Testis (tissue), 3 donors: Measurements from ENCODE around the gene FMOD. TPM values are rescaled to one million over a fixed set of nuclear protein-coding genes. Genes with fewer than 3 reads are reported as not detected.

Source experiments
- DNase-seq: peaks from one replicate; pipeline ENCODE4 v3.0.0-alpha.2; 2019
- H3K27ac ChIP-seq, 2 donors: fragments of 200-600 bp; sonication (generic); one replicate each; pipeline ENCODE4 v1.5.1; 2019
- H3K27me3 ChIP-seq: fragments of 200-600 bp; sonication (generic); one replicate; pipeline ENCODE4 v1.5.1; 2019
- H3K36me3 ChIP-seq: fragments of 200-600 bp; sonication (generic); one replicate; pipeline ENCODE4 v1.5.1; 2017; ENCODE audit warnings: low read depth; ENCODE audit errors: missing control alignments
- H3K4me1 ChIP-seq: fragments of 200-600 bp; sonication (generic); one replicate; pipeline ENCODE4 v1.5.1; 2019
- H3K4me3 ChIP-seq, 2 donors: fragments of 200-600 bp; sonication (generic); one replicate each; pipeline ENCODE4 v1.5.1; 2017 to 2019
- H3K9me3 ChIP-seq: fragments of 200-600 bp; sonication (generic); one replicate; pipeline ENCODE4 v1.5.1; 2017
- CTCF ChIP-seq, 3 experiments: fragments of 450-650 bp in 2 of 3; fragments of 200-600 bp in 1 of 3; sonication (generic) in 1 of 3; IDR thresholded peaks; one replicate each; pipeline ENCODE4 v1.5.1; 2016 to 2019; ENCODE audit warnings: antibody characterized with exemption in 3 of 3, mild to moderate bottlenecking in 2 of 3, moderate library complexity in 1 of 3
- POLR2A ChIP-seq: fragments of 450-650 bp; IDR thresholded peaks from one replicate; pipeline ENCODE4 v1.6.1; 2017; ENCODE audit warnings: antibody characterized with exemption, mild to moderate bottlenecking, moderate library complexity
- WGBS, 2 donors: methylation state at CpG; one replicate each; pipeline ENCODE4 v1.1.5; 2018; 5-methylcytosine and 5-hydroxymethylcytosine counted together
- intact Hi-C: fragments of 100-400 bp; cut with DNase I; formaldehyde crosslinking; loops from one replicate; pipeline ENCODE4 v1.15.1; 2023; ENCODE audit warnings: low total_unique reads
- polyA plus RNA-seq: library from polyadenylated mRNA; stranded (reverse); fragments of 350-450 nt; fragmentation: Illumina TruSeq; extraction: RNeasy Lipid Tissue Mini Kit (QIAGEN cat#74804); gene quantifications from one replicate; pipeline ENCODE4 v1.2.3, GENCODE V29; 2014; ENCODE audit warnings: low read depth, low replicate concordance; ENCODE audit not compliant: insufficient read depth
- total RNA-seq, 2 donors: library from RNA; depleted of rRNA; stranded (reverse); fragments of >200 nt; gene quantifications; one replicate each; pipeline ENCODE4 v1.2.3, GENCODE V29; 2016

The FMOD gene
- total and polyA plus RNA-seq, 3 donors from 2014 or later = 5.2 to 26.4 (median 9.5) TPM

GRCh38 chr1:203305809-203306088 lies 45.2 kb downstream of the FMOD start:
- Histone ChIP-seq H3K36me3 (no peaks in the 10 kb centered on the region), H3K27ac (peak overlapping the region; percentile 97 to 99), H3K27me3 (no peaks in the 10 kb centered on the region), H3K9me3 (no peaks in the 10 kb centered on the region), H3K4me3 (peak overlapping the region; percentile 93 to 95), H3K4me1 (peaks cover 23% of the 10 kb centered on the region)
- no peak for DNase-seq
- TF ChIP-seq POLR2A = no peak
- no peak for TF ChIP-seq CTCF (IDR thresholded peaks at IDR 0.05)
- 0% methylated on average over 21 of the region's 21 CpGs; no CpG with 5 or more reads in 1 of the 2 donors for WGBS, 2 donors
- intact Hi-C loops = no loop called here

- peak; percentile 94 for DNase-seq
- Histone ChIP-seq H3K27ac (peak within 1 kb of the TSS; percentile 97 to 99), H3K9me3 (no peaks in the 10 kb centered on the region), H3K4me3 (peak within 1 kb of the TSS; percentile 93 to 95), H3K4me1 (peaks cover 23% of the 10 kb centered on the region), H3K27me3 (no peaks in the 10 kb centered on the region), H3K36me3 (no peaks in the 10 kb centered on the region)
- intact Hi-C loops = no loop called here
- WGBS, 2 donors = 5 to 21% methylated on average over 11 to 75 of the region's 79 CpGs
- TF ChIP-seq POLR2A = peak; percentile 95
- no peak for TF ChIP-seq CTCF (IDR thresholded peaks at IDR 0.05)
Observed at GRCh38 chr1:203304919-203305808, 45.8 kb downstream of the FMOD start, which contains the start of gene BTG2. Gene BTG2 (plus strand): TSS chr1:203305519. CDS start chr1:203305607, 88 bp downstream.

- DNase-seq = no peak
- peaks cover 23% of the 10 kb centered on the region for H3K4me1 ChIP-seq
- WGBS, 2 donors = 61 to 64% methylated on average over 9 of the region's 9 CpGs
- TF ChIP-seq CTCF (IDR thresholded peaks at IDR 0.05) (no peak), POLR2A (no peak)
- H3K4me3 ChIP-seq = peak overlapping the region in 1 of 2 donors; percentile 95
- intact Hi-C loops = no loop called here
- peak overlapping the region; percentile 97 to 99 for H3K27ac ChIP-seq
- no peaks in the 10 kb centered on the region for H3K36me3 ChIP-seq
- H3K27me3 ChIP-seq = no peaks in the 10 kb centered on the region
- no peaks in the 10 kb centered on the region for H3K9me3 ChIP-seq
Observed at GRCh38 chr1:203304391-203304918, 46.5 kb downstream of the FMOD start.

GRCh38 chr1:203302894-203303293 lies 48.0 kb downstream of the FMOD start:
- no peak for TF ChIP-seq CTCF (IDR thresholded peaks at IDR 0.05)
- no peak for TF ChIP-seq POLR2A
- DNase-seq = no peak
- 67 to 82% methylated on average over 3 of the region's 3 CpGs for WGBS, 2 donors
- H3K4me1 ChIP-seq = peaks cover 16% of the 10 kb centered on the region
- H3K4me3 ChIP-seq = no peak overlapping the region
- H3K27me3 ChIP-seq = no peaks in the 10 kb centered on the region
- intact Hi-C loops = no loop called here
- no peaks in the 10 kb centered on the region for H3K9me3 ChIP-seq
- no peak overlapping the region for H3K27ac ChIP-seq
- H3K36me3 ChIP-seq = no peaks in the 10 kb centered on the region
